ENCODE data around the gene FBXO42.

Gene FBXO42

GRCh38 chr1:16387201-16388188 is 35.2 kb upstream of the FBXO42 start:
- H3K36me3 ChIP-seq (ENCODE audit: control insufficient read depth in 5 of 5, insufficient read depth in 5 of 5, low read length in 5 of 5): no peaks in the 10 kb centered on the region
- peaks cover 6 to 46% (median 39%) of the 10 kb centered on the region in 5 donors for H3K4me1 ChIP-seq (ENCODE audit: control insufficient read depth in 5 of 5, insufficient read depth in 5 of 5, low read length in 5 of 5)
- no peaks in the 10 kb centered on the region for H3K27me3 ChIP-seq (ENCODE audit: control insufficient read depth in 5 of 5, insufficient read depth in 4 of 5, low read length in 5 of 5)
- no peaks in the 10 kb centered on the region for H3K9me3 ChIP-seq (ENCODE audit: control insufficient read depth in 5 of 5, low read length in 5 of 5)
- H3K9ac ChIP-seq (ENCODE audit: low read length in 5 of 5): peak overlapping the region in 3 of 5 donors; percentile 49 to 73 (median 56)
- H3K4me3 ChIP-seq (ENCODE audit: low read depth in 1 of 5, low read length in 5 of 5): peak overlapping the region; percentile 49 to 70 (median 55)
- peak overlapping the region; percentile 59 for H3K27ac ChIP-seq (ENCODE audit: low read depth, low read length)

GRCh38 chr1:16386454-16387113 is 34.3 kb upstream of the FBXO42 start:
- H3K36me3 ChIP-seq (ENCODE audit: control insufficient read depth in 5 of 5, insufficient read depth in 5 of 5, low read length in 5 of 5): no peaks in the 10 kb centered on the region
- H3K27me3 ChIP-seq (ENCODE audit: control insufficient read depth in 5 of 5, insufficient read depth in 4 of 5, low read length in 5 of 5): no peaks in the 10 kb centered on the region
- H3K4me3 ChIP-seq (ENCODE audit: low read depth in 1 of 5, low read length in 5 of 5): peak overlapping the region in 2 of 5 donors; percentile 49 to 70
- peak overlapping the region; percentile 59 for H3K27ac ChIP-seq (ENCODE audit: low read depth, low read length)
- H3K9me3 ChIP-seq (ENCODE audit: control insufficient read depth in 5 of 5, low read length in 5 of 5): no peaks in the 10 kb centered on the region
- H3K4me1 ChIP-seq (ENCODE audit: control insufficient read depth in 5 of 5, insufficient read depth in 5 of 5, low read length in 5 of 5): peaks cover 3 to 37% (median 30%) of the 10 kb centered on the region in 5 donors
- peak overlapping the region in 2 of 5 donors; percentile 56 to 73 for H3K9ac ChIP-seq (ENCODE audit: low read length in 5 of 5)

- Histone ChIP-seq H3K36me3 (ENCODE audit: control insufficient read depth in 5 of 5, insufficient read depth in 5 of 5, low read length in 5 of 5) (no peaks in the 10 kb centered on the region), H3K4me1 (ENCODE audit: control insufficient read depth in 5 of 5, insufficient read depth in 5 of 5, low read length in 5 of 5) (peaks cover 3 to 30% (median 24%) of the 10 kb centered on the region in 5 donors), H3K9me3 (ENCODE audit: control insufficient read depth in 5 of 5, low read length in 5 of 5) (no peaks in the 10 kb centered on the region), H3K9ac (ENCODE audit: low read length in 5 of 5) (no peak overlapping the region), H3K4me3 (ENCODE audit: low read depth in 1 of 5, low read length in 5 of 5) (no peak overlapping the region), H3K27me3 (ENCODE audit: control insufficient read depth in 5 of 5, insufficient read depth in 4 of 5, low read length in 5 of 5) (no peaks in the 10 kb centered on the region), H3K27ac (ENCODE audit: low read depth, low read length) (peak overlapping the region; percentile 59)
Observed at GRCh38 chr1:16385659-16386453, 33.6 kb upstream of the FBXO42 start.

- H3K4me1 ChIP-seq (ENCODE audit: control insufficient read depth in 5 of 5, insufficient read depth in 5 of 5, low read length in 5 of 5): peaks cover 3 to 27% (median 24%) of the 10 kb centered on the region in 5 donors
- H3K9me3 ChIP-seq (ENCODE audit: control insufficient read depth in 5 of 5, low read length in 5 of 5): no peaks in the 10 kb centered on the region
- H3K9ac ChIP-seq (ENCODE audit: low read length in 5 of 5): no peak overlapping the region
- no peaks in the 10 kb centered on the region for H3K36me3 ChIP-seq (ENCODE audit: control insufficient read depth in 5 of 5, insufficient read depth in 5 of 5, low read length in 5 of 5)
- no peak overlapping the region for H3K27ac ChIP-seq (ENCODE audit: low read depth, low read length)
- H3K4me3 ChIP-seq (ENCODE audit: low read depth in 1 of 5, low read length in 5 of 5): no peak overlapping the region
- no peaks in the 10 kb centered on the region for H3K27me3 ChIP-seq (ENCODE audit: control insufficient read depth in 5 of 5, insufficient read depth in 4 of 5, low read length in 5 of 5)
Observed at GRCh38 chr1:16383888-16384287, 31.6 kb upstream of the FBXO42 start.

GRCh38 chr1:16380868-16381267 is 28.6 kb upstream of the FBXO42 start:
- Histone ChIP-seq H3K4me1 (ENCODE audit: control insufficient read depth in 5 of 5, insufficient read depth in 5 of 5, low read length in 5 of 5) (peaks cover 4 to 27% (median 22%) of the 10 kb centered on the region in 5 donors), H3K4me3 (ENCODE audit: low read depth in 1 of 5, low read length in 5 of 5) (no peak overlapping the region)

GRCh38 chr1:16378443-16378842 is 26.2 kb upstream of the FBXO42 start:
- Histone ChIP-seq H3K9me3 (ENCODE audit: control insufficient read depth in 5 of 5, low read length in 5 of 5) (no peaks in the 10 kb centered on the region), H3K4me3 (ENCODE audit: low read depth in 1 of 5, low read length in 5 of 5) (no peak overlapping the region), H3K27me3 (ENCODE audit: control insufficient read depth in 5 of 5, insufficient read depth in 4 of 5, low read length in 5 of 5) (no peaks in the 10 kb centered on the region), H3K36me3 (ENCODE audit: control insufficient read depth in 5 of 5, insufficient read depth in 5 of 5, low read length in 5 of 5) (no peaks in the 10 kb centered on the region), H3K4me1 (ENCODE audit: control insufficient read depth in 5 of 5, insufficient read depth in 5 of 5, low read length in 5 of 5) (peaks cover 2 to 32% (median 31%) of the 10 kb centered on the region in 5 donors), H3K9ac (ENCODE audit: low read length in 5 of 5) (no peak overlapping the region), H3K27ac (ENCODE audit: low read depth, low read length) (no peak overlapping the region)

More at GRCh38 chr1:16380868-16381267, 28.6 kb upstream of the FBXO42 start:
- no peaks in the 10 kb centered on the region for H3K27me3 ChIP-seq (ENCODE audit: control insufficient read depth in 5 of 5, insufficient read depth in 4 of 5, low read length in 5 of 5)
- H3K27ac ChIP-seq (ENCODE audit: low read depth, low read length): no peak overlapping the region
- no peaks in the 10 kb centered on the region for H3K36me3 ChIP-seq (ENCODE audit: control insufficient read depth in 5 of 5, insufficient read depth in 5 of 5, low read length in 5 of 5)
- no peaks in the 10 kb centered on the region for H3K9me3 ChIP-seq (ENCODE audit: control insufficient read depth in 5 of 5, low read length in 5 of 5)
- no peak overlapping the region for H3K9ac ChIP-seq (ENCODE audit: low read length in 5 of 5)

GRCh38 chr1:16376971-16377370 is 24.7 kb upstream of the FBXO42 start:
- H3K9me3 ChIP-seq (ENCODE audit: control insufficient read depth in 5 of 5, low read length in 5 of 5): no peaks in the 10 kb centered on the region
- peaks cover 5 to 45% (median 42%) of the 10 kb centered on the region in 5 donors for H3K4me1 ChIP-seq (ENCODE audit: control insufficient read depth in 5 of 5, insufficient read depth in 5 of 5, low read length in 5 of 5)
- H3K9ac ChIP-seq (ENCODE audit: low read length in 5 of 5): no peak overlapping the region
- no peak overlapping the region for H3K4me3 ChIP-seq (ENCODE audit: low read depth in 1 of 5, low read length in 5 of 5)
- H3K27me3 ChIP-seq (ENCODE audit: control insufficient read depth in 5 of 5, insufficient read depth in 4 of 5, low read length in 5 of 5): no peaks in the 10 kb centered on the region
- no peaks in the 10 kb centered on the region for H3K36me3 ChIP-seq (ENCODE audit: control insufficient read depth in 5 of 5, insufficient read depth in 5 of 5, low read length in 5 of 5)
- no peak overlapping the region for H3K27ac ChIP-seq (ENCODE audit: low read depth, low read length)

- Histone ChIP-seq H3K4me1 (ENCODE audit: control insufficient read depth in 5 of 5, insufficient read depth in 5 of 5, low read length in 5 of 5) (peaks cover 5 to 50% (median 47%) of the 10 kb centered on the region in 5 donors), H3K36me3 (ENCODE audit: control insufficient read depth in 5 of 5, insufficient read depth in 5 of 5, low read length in 5 of 5) (no peaks in the 10 kb centered on the region), H3K27ac (ENCODE audit: low read depth, low read length) (no peak overlapping the region), H3K9me3 (ENCODE audit: control insufficient read depth in 5 of 5, low read length in 5 of 5) (no peaks in the 10 kb centered on the region), H3K27me3 (ENCODE audit: control insufficient read depth in 5 of 5, insufficient read depth in 4 of 5, low read length in 5 of 5) (no peaks in the 10 kb centered on the region), H3K9ac (ENCODE audit: low read length in 5 of 5) (peak overlapping the region in 2 of 5 donors; percentile 35 to 42), H3K4me3 (ENCODE audit: low read depth in 1 of 5, low read length in 5 of 5) (peak overlapping the region in 1 of 5 donors; percentile 1)
Observed at GRCh38 chr1:16375521-16376340, 23.5 kb upstream of the FBXO42 start.

- Histone ChIP-seq H3K4me3 (ENCODE audit: low read depth in 1 of 5, low read length in 5 of 5) (no peak overlapping the region), H3K4me1 (ENCODE audit: control insufficient read depth in 5 of 5, insufficient read depth in 5 of 5, low read length in 5 of 5) (peaks cover 5 to 54% (median 49%) of the 10 kb centered on the region in 5 donors), H3K27ac (ENCODE audit: low read depth, low read length) (no peak overlapping the region), H3K27me3 (ENCODE audit: control insufficient read depth in 5 of 5, insufficient read depth in 4 of 5, low read length in 5 of 5) (no peaks in the 10 kb centered on the region), H3K9ac (ENCODE audit: low read length in 5 of 5) (peak overlapping the region in 1 of 5 donors; percentile 35), H3K36me3 (ENCODE audit: control insufficient read depth in 5 of 5, insufficient read depth in 5 of 5, low read length in 5 of 5) (no peaks in the 10 kb centered on the region), H3K9me3 (ENCODE audit: control insufficient read depth in 5 of 5, low read length in 5 of 5) (no peaks in the 10 kb centered on the region)
Observed at GRCh38 chr1:16374266-16374665, 22.0 kb upstream of the FBXO42 start.

All from subcutaneous abdominal adipose tissue (tissue), 5 donors.